Activated naive CD8-positive, alpha-beta T cell treated with anti-CD3 and anti-CD28 coated beads, Interleukin-2, amount 50 U/mL, for 24 hours (primary cell): ENCODE results near the gene DUSP8.

Experiments used
- ATAC-seq: fragments of 150-1000 bp; cut with Tn5 transposase; one replicate; pipeline ENCODE4 v1.10.0; 2021
- DNase-seq: peaks from one replicate; pipeline ENCODE4 v3.0.0; 2021
- H3K27ac Mint-ChIP-seq: one replicate; pipeline ENCODE4 v1.8.0; 2021; ENCODE audit warnings: mild to moderate bottlenecking, mixed read lengths
- H3K27me3 Mint-ChIP-seq: one replicate; pipeline ENCODE4 v1.8.0; 2021; ENCODE audit warnings: mixed read lengths
- H3K36me3 Mint-ChIP-seq: one replicate; pipeline ENCODE4 v1.8.0; 2021; ENCODE audit warnings: low read depth, mixed read lengths
- H3K4me1 Mint-ChIP-seq: one replicate; pipeline ENCODE4 v1.8.0; 2021; ENCODE audit warnings: mixed read lengths
- H3K4me3 Mint-ChIP-seq: one replicate; pipeline ENCODE4 v1.8.0; 2021; ENCODE audit warnings: mild to moderate bottlenecking, moderate library complexity, mixed read lengths
- H3K9me3 Mint-ChIP-seq: one replicate; pipeline ENCODE4 v1.8.0; 2021; ENCODE audit warnings: mixed read lengths

Gene DUSP8

GRCh38 chr11:1557051-1557884 lies 14.8 kb downstream of the DUSP8 start:
- Mint-ChIP-seq H3K4me3 (no peak overlapping the region), H3K36me3 (no peaks in the 10 kb centered on the region), H3K27me3 (peaks cover 5% of the 10 kb centered on the region), H3K9me3 (no peaks in the 10 kb centered on the region), H3K4me1 (no peaks in the 10 kb centered on the region), H3K27ac (no peak overlapping the region)
- DNase-seq (no peak), ATAC-seq (no peak)

DNA sequence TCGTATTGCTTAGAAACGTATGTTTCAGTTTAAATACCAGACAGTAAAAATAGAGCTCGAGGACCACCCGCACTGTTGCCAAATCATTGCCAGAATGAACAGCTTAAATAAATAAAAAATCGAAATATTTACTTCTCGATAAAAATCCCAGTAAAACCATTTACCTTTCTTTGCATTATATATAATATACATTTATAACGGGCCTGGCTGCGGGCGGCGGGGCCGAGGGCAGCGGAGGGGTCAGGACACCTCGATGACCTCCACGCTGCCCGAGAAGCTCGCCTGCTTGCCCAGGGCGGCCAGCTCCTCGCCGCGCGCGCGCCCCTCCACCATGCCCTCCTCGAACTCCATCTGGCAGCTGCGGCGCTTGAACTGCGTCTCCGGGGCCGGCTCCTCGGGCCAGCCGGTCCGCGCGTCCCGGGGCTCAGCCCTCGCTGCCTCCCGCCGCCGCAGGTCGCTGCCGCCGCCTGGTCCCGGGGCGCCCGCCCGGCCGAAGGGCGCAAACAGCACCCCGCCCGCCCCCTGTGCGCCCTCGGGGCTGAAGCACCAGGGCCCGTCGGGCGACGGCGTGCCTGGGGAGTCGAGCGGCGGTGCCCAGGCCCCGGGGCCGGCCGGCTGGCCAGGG lies 15.7 kb downstream of the DUSP8 start:
- no peaks in the 10 kb centered on the region for H3K4me1 Mint-ChIP-seq
- no peaks in the 10 kb centered on the region for H3K36me3 Mint-ChIP-seq
- ATAC-seq (no peak), DNase-seq (no peak)
- H3K9me3 Mint-ChIP-seq = no peaks in the 10 kb centered on the region
- peaks cover 7% of the 10 kb centered on the region for H3K27me3 Mint-ChIP-seq
- H3K27ac Mint-ChIP-seq = no peak overlapping the region
- no peak overlapping the region for H3K4me3 Mint-ChIP-seq

GRCh38 chr11:1555713-1556153 lies 16.3 kb downstream of the DUSP8 start:
- no peak for ATAC-seq
- H3K27ac Mint-ChIP-seq = no peak overlapping the region
- no peak for DNase-seq
- H3K9me3 Mint-ChIP-seq = no peaks in the 10 kb centered on the region
- no peaks in the 10 kb centered on the region for H3K4me1 Mint-ChIP-seq
- no peak overlapping the region for H3K4me3 Mint-ChIP-seq
- peaks cover 7% of the 10 kb centered on the region for H3K27me3 Mint-ChIP-seq
- no peaks in the 10 kb centered on the region for H3K36me3 Mint-ChIP-seq

DNA sequence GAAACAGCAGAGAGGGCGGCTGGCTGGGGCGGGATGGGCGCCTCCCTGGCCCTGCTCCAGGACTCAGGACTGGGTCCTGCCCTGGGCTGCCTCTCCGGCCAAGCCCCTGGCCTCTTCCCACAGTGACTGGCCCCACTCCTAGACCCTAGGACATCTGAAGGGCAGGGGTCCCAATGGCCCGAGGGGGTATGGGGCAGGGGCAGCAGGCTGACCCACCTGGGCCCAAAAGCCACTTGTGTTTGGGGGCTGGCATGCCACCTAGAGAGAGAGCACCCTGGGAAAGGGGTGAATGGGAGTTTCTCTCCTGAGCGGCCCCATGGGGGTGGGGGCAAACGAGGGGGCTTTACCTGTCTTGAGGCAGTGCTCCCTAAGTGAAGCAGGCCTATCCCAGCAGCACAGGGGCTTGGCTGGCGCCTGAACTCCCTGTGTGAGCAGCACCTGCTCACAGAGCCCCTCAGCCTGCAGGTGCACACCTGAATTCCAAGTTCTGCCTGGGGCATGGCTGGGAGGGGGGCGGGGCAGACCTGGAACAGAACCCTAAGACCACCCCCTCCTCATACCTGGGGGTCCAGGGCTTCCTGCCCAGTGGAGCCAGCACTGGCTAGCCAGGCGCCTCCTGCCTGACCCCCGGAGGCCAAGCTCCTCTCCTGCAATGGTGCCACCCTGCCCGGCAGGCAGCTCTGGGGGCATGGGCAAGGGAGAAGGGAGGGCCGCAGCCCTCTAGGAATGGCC lies 16.9 kb downstream of the DUSP8 start:
- DNase-seq (no peak), ATAC-seq (no peak)
- Mint-ChIP-seq H3K4me1 (no peaks in the 10 kb centered on the region), H3K9me3 (no peaks in the 10 kb centered on the region), H3K27ac (no peak overlapping the region), H3K4me3 (no peak overlapping the region), H3K36me3 (no peaks in the 10 kb centered on the region), H3K27me3 (peaks cover 9% of the 10 kb centered on the region)

DNA sequence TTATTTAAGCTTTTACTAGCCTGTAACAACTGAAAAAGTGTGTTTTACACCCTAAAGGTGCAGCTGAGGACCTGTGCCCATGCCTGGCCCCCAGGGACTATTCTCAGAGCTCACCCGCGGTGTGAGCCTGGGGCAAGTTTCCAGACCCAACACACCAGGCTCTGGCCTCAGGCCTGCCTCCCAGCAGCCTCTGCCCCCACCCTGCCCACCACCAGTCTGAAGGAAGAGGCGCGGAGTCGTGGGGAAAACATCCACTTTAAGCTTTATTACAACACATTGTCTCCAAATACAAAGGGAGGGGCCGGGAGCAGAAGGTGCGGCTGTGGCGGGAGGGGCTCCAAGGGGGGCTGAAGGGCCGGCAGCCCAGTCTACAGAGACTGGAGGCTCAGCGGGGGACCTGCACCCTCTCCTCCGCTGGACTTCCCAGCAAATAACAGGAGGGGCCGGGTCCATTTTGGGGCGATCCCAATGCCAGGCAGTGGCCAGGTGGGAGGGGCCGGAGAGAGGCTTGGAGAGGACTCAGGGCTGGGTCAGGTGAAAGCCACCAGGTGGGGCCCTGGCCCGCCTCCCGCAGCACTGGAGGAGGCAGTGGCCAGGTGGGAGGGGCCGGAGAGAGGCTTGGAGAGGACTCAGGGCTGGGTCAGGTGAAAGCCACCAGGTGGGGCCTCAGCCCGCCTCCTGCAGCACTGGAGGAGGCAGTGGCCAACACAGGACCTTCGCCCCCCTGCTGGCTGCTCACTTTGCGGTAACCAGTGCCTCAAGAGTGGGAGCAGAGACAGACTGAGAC lies 18.1 kb downstream of the DUSP8 start:
- peaks cover 16% of the 10 kb centered on the region for H3K27me3 Mint-ChIP-seq
- no peak for DNase-seq
- H3K4me1 Mint-ChIP-seq = no peaks in the 10 kb centered on the region
- no peak overlapping the region for H3K27ac Mint-ChIP-seq
- H3K36me3 Mint-ChIP-seq = no peaks in the 10 kb centered on the region
- no peaks in the 10 kb centered on the region for H3K9me3 Mint-ChIP-seq
- H3K4me3 Mint-ChIP-seq = no peak overlapping the region
- ATAC-seq = no peak

DNA sequence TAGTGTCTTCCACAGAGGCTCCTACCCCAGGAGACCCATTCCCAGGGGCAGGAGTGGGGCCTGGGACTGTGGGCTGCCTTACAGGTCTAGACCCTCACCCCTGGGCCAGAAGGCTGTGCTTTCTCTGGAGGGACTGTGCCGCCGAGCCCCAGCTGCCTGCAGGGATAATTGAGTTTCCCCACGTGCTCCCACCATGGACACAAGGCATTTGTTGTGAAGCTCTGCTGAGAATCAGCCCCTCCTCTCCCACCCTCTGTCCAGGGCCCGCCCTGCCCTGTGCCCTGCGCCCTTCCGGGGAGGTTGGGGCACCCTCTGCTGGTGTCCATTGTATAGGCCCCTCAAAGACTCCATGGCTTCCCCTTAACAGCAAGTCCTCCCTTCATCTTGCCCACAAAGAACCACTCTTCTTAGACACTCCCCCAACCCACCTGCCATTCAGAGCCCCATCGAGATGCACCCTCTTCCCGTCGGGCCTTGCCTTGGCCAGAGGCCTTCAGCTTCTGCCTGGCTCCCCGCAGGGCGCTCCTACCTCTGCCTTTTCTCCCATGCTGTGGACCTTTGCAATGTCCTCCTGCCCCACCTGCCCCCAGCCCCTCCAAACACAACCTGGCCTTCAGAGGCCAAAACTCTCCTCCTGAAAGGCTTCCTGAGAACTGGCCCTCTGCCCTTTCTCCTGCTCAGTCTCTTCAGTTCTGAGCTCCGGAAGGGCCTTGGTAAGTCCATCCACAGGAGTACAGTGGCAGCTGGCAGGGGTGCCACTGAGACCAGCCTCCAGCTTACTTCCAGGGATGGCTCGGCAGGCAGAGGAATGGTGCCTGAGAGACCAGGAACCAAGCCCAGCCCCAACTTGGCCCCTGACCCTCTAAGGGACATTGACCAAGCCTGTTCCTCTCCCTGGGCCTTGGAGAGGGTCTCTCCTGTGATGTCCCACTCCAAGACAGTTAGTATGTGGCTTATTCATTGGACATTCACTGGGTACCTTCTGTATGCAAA lies 22.4 kb downstream of the DUSP8 start:
- peak; percentile 36 for ATAC-seq
- H3K4me1 Mint-ChIP-seq = peaks cover 1% of the 10 kb centered on the region
- no peak overlapping the region for H3K27ac Mint-ChIP-seq
- no peaks in the 10 kb centered on the region for H3K36me3 Mint-ChIP-seq
- no peak overlapping the region for H3K4me3 Mint-ChIP-seq
- H3K9me3 Mint-ChIP-seq = no peaks in the 10 kb centered on the region
- H3K27me3 Mint-ChIP-seq = peaks cover 39% of the 10 kb centered on the region
- DNase-seq = no peak

DNA sequence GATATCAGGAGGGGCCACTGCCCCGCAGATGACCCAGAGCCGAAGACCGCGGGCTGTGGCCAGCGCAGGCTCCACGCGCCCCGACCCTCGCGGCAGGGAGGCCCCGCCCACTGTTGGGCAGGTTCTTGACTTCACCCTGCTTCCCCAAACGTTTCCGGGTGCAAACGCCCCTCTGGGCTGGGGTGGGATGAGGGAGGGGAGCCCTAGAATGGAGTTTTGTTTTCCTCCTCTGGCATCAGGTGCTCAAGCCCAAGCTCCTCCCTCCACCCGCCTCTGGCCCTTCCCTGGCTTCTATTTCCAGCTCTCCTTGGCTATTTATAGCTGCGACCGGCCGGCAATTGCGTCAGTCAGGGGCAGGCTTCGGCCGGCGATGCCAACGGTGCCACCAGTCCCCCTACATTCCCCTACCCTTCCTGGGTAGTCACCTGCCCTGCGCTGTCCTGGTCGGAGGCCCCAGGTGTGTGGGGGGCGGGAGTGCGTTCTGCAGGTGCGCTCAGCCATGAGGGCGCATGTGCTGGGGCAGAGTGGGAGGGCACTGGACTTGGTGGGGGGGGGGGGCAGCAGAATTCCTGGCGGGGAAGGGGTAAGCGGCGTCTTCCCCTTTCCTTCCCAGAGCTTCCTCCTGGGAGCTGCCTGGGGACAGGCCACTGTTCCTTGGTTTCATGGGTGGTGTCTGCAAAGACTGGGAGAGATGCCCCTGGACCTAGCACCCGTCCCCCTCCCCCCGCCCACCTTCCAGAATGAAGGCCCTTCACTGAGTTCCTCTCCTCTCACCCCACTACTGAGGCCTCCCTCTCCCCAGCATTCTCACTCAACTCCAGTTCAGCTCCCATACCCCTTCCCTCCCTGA lies 23.6 kb downstream of the DUSP8 start:
- no peaks in the 10 kb centered on the region for H3K9me3 Mint-ChIP-seq
- ATAC-seq (no peak), DNase-seq (no peak)
- peaks cover 1% of the 10 kb centered on the region for H3K4me1 Mint-ChIP-seq
- no peaks in the 10 kb centered on the region for H3K36me3 Mint-ChIP-seq
- peaks cover 39% of the 10 kb centered on the region for H3K27me3 Mint-ChIP-seq
- H3K4me3 Mint-ChIP-seq = no peak overlapping the region
- H3K27ac Mint-ChIP-seq = no peak overlapping the region

- H3K36me3 Mint-ChIP-seq = no peaks in the 10 kb centered on the region
- H3K27me3 Mint-ChIP-seq = peaks cover 36% of the 10 kb centered on the region
- no peaks in the 10 kb centered on the region for H3K9me3 Mint-ChIP-seq
- ATAC-seq (peak; percentile 34), DNase-seq (no peak)
- H3K27ac Mint-ChIP-seq = no peak overlapping the region
- no peak overlapping the region for H3K4me3 Mint-ChIP-seq
- peaks cover 1% of the 10 kb centered on the region for H3K4me1 Mint-ChIP-seq
Observed at GRCh38 chr11:1547467-1548098, 24.5 kb downstream of the DUSP8 start.

- H3K36me3 Mint-ChIP-seq = no peaks in the 10 kb centered on the region
- peaks cover 34% of the 10 kb centered on the region for H3K27me3 Mint-ChIP-seq
- no peaks in the 10 kb centered on the region for H3K9me3 Mint-ChIP-seq
- DNase-seq = peak; percentile 66
- H3K4me3 Mint-ChIP-seq = no peak overlapping the region
- ATAC-seq = peak; percentile 50
- H3K27ac Mint-ChIP-seq = no peak overlapping the region
- peaks cover 1% of the 10 kb centered on the region for H3K4me1 Mint-ChIP-seq
Observed at GRCh38 chr11:1546536-1547466, 25.3 kb downstream of the DUSP8 start.

- peaks cover 1% of the 10 kb centered on the region for H3K4me1 Mint-ChIP-seq
- no peak for ATAC-seq
- H3K9me3 Mint-ChIP-seq = no peaks in the 10 kb centered on the region
- H3K36me3 Mint-ChIP-seq = no peaks in the 10 kb centered on the region
- H3K4me3 Mint-ChIP-seq = no peak overlapping the region
- no peak overlapping the region for H3K27ac Mint-ChIP-seq
- peaks cover 35% of the 10 kb centered on the region for H3K27me3 Mint-ChIP-seq
- DNase-seq = no peak
Observed at GRCh38 chr11:1546077-1546535, 26.0 kb downstream of the DUSP8 start.

DNA sequence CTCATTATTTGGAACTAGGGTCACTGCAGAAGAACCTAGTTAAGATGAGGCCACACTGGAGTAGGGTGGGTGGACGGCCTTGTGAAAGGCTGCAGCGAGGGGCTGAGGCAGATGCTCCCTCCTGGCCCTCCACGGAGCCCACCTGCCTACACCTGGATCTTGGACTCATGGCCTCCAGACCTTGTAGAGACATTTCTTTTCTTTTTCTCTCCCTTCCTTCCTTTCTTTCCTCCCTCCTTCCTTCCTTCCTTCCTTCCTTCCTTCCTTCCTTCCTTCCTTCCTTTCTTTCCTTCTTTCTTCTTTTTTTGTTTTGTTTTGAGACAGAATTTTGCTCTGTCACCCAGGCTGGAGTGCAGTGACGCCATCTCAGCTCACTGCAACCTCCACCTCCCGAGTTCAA lies 26.6 kb downstream of the DUSP8 start:
- ATAC-seq (no peak), DNase-seq (no peak)
- no peaks in the 10 kb centered on the region for H3K9me3 Mint-ChIP-seq
- no peaks in the 10 kb centered on the region for H3K36me3 Mint-ChIP-seq
- peaks cover 1% of the 10 kb centered on the region for H3K4me1 Mint-ChIP-seq
- H3K27ac Mint-ChIP-seq = no peak overlapping the region
- no peak overlapping the region for H3K4me3 Mint-ChIP-seq
- H3K27me3 Mint-ChIP-seq = peaks cover 35% of the 10 kb centered on the region
